ENCODE measurements around the gene NPAS3.

DNA sequence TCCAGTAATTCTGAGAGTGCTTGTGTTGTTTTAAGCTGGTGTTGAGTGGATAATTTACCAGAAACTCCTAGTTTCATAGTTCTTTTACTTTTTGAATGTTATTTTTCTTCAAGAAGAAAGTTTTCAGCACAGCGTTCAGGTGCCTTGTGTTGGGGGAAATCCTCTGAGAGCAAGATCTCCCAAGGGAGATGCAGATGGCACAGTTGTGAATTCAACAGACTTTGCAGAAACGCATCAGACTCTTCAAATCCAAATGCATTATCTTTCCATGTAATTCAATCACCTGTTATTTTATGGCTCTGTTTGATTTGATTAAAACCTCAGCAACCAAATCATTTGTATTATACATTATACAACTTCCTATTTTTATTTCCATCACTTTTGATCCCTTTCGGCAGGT, 572.3 kb downstream of the NPAS3 start:
- TF ChIP-seq, protein P1, sequence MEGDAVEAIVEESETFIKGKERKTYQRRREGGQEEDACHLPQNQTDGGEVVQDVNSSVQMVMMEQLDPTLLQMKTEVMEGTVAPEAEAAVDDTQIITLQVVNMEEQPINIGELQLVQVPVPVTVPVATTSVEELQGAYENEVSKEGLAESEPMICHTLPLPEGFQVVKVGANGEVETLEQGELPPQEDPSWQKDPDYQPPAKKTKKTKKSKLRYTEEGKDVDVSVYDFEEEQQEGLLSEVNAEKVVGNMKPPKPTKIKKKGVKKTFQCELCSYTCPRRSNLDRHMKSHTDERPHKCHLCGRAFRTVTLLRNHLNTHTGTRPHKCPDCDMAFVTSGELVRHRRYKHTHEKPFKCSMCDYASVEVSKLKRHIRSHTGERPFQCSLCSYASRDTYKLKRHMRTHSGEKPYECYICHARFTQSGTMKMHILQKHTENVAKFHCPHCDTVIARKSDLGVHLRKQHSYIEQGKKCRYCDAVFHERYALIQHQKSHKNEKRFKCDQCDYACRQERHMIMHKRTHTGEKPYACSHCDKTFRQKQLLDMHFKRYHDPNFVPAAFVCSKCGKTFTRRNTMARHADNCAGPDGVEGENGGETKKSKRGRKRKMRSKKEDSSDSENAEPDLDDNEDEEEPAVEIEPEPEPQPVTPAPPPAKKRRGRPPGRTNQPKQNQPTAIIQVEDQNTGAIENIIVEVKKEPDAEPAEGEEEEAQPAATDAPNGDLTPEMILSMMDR (conservative IDR thresholded peaks at IDR 0.05; ENCODE audit: low read depth, low read length): no peak
- TF ChIP-seq EZH2 (IDR thresholded peaks at IDR 0.05; ENCODE audit: low read length, unreplicated experiment): no peak
- TF ChIP-seq EZH2phosphoT487 (IDR thresholded peaks at IDR 0.05; ENCODE audit: borderline replicate concordance, low read length): no peak

Measured in PC-3 (cell line).